ENCODE results near the gene BBOF1. TPM values are rescaled to one million over a fixed set of nuclear protein-coding genes. Genes with fewer than 3 reads are reported as not detected.

Gene BBOF1
- total and polyA plus RNA-seq, 2 donors (not counting 3 experiments of a cell fraction or from before 2014, with no cell fraction given), result 0.63 to 2.3 TPM

DNA sequence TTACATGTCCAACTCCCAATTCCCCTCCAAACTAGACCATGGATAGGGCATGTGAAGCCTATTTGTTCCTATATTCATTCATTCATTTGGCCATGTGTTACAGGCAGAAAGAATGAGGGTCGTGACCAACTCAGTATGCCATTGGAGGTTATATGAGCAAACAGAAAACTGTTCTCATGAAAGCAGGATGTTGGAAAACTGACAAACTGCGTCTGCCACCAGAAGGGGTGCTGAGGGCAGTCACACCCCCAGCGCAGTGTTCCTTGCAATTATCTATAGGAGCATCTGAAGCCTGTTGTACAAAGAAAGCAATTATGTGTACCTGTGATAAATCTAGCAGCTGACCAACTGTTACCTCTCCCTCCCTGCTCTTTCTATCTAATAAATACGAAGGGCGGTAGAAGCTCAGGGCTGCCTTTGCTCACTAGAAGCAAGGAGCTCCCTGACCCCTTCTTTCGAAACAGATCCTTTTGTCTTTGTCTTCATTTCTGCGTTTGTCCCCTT is 21.2 kb upstream of the BBOF1 start:
- Histone ChIP-seq H3K27ac (ENCODE audit: insufficient read depth, low read depth, low read length) (no peak overlapping the region), H3K4me2 (ENCODE audit: insufficient read depth, low read length) (no peak overlapping the region), H4K20me1 (replicated peaks; ENCODE audit: control insufficient read depth, extremely low read depth, insufficient read depth, low read length) (no peaks in the 10 kb centered on the region), H3K36me3 (ENCODE audit: control insufficient read depth in 2 of 2, extremely low read depth in 1 of 2, insufficient read depth in 2 of 2, low read length in 2 of 2) (no peaks in the 10 kb centered on the region), H3K4me3 (replicated peaks in 1 of 3; ENCODE audit: insufficient read depth in 1 of 3, low read depth in 1 of 3, low read length in 3 of 3) (no peak overlapping the region), H3K27me3 (ENCODE audit: control insufficient read depth in 2 of 2, insufficient read depth in 2 of 2, low read length in 2 of 2) (no peaks in the 10 kb centered on the region), H2AFZ (ENCODE audit: low read depth, low read length) (no peak overlapping the region), H3K9ac (replicated peaks; ENCODE audit: extremely low read depth, insufficient read depth, low read length) (no peak overlapping the region), H3K9me3 (replicated peaks; ENCODE audit: control insufficient read depth, insufficient read depth, low read length) (no peaks in the 10 kb centered on the region), H3K9me1 (replicated peaks; ENCODE audit: control insufficient read depth, extremely low read depth, insufficient read depth, low read length) (no peaks in the 10 kb centered on the region), H3K4me1 (ENCODE audit: control insufficient read depth, extremely low read depth, insufficient read depth, low read length) (no peaks in the 10 kb centered on the region), H3K79me2 (ENCODE audit: control insufficient read depth, insufficient read depth, low read length) (no peaks in the 10 kb centered on the region)
- POLR2A ChIA-PET, result no interaction called here
- no TSS peak for BruUV-seq (replicated peaks)
- no peak for TF ChIP-seq POLR2AphosphoS5 (IDR thresholded peaks at IDR 0.05; ENCODE audit: insufficient read depth, low read depth, low read length)
- TF ChIP-seq, protein P1, sequence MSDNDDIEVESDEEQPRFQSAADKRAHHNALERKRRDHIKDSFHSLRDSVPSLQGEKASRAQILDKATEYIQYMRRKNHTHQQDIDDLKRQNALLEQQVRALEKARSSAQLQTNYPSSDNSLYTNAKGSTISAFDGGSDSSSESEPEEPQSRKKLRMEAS (IDR thresholded peaks at IDR 0.05; ENCODE audit: insufficient read depth, insufficient read length), result no peak
- no peak for TF ChIP-seq JUN (IDR thresholded peaks at IDR 0.05; ENCODE audit: borderline replicate concordance, insufficient read depth, insufficient read length, low read depth)
- no peak for TF ChIP-seq MYC (IDR thresholded peaks at IDR 0.05; ENCODE audit: low read depth, low read length)
- no peak for TF ChIP-seq POLR2A (IDR thresholded peaks at IDR 0.05; ENCODE audit: low read depth, low read length)
- TF ChIP-seq FOS (IDR thresholded peaks at IDR 0.05; ENCODE audit: borderline replicate concordance, insufficient read depth, low read length), result no peak
- TF ChIP-seq EZH2 (IDR thresholded peaks at IDR 0.05; ENCODE audit: borderline replicate concordance, low read depth, low read length, severe bottlenecking), result no peak
- no peak for TF ChIP-seq GATA2 (IDR thresholded peaks at IDR 0.05; ENCODE audit: insufficient read depth, insufficient read length, low read depth, low read length)
- TF ChIP-seq, protein P2, sequence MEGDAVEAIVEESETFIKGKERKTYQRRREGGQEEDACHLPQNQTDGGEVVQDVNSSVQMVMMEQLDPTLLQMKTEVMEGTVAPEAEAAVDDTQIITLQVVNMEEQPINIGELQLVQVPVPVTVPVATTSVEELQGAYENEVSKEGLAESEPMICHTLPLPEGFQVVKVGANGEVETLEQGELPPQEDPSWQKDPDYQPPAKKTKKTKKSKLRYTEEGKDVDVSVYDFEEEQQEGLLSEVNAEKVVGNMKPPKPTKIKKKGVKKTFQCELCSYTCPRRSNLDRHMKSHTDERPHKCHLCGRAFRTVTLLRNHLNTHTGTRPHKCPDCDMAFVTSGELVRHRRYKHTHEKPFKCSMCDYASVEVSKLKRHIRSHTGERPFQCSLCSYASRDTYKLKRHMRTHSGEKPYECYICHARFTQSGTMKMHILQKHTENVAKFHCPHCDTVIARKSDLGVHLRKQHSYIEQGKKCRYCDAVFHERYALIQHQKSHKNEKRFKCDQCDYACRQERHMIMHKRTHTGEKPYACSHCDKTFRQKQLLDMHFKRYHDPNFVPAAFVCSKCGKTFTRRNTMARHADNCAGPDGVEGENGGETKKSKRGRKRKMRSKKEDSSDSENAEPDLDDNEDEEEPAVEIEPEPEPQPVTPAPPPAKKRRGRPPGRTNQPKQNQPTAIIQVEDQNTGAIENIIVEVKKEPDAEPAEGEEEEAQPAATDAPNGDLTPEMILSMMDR (IDR thresholded peaks at IDR 0.05; ENCODE audit: extremely low read depth in 1 of 2, insufficient read depth in 1 of 2, low read depth in 1 of 2, low read length in 2 of 2), result no peak
- CTCF ChIA-PET, result interaction anchor here (0.5 to 0.6 kb wide), 2 partner anchors 29 to 34 kb away, joined by 3 read pairs; no protein-coding TSS in a partner anchor
- FAIRE-seq, result no peak
- intact Hi-C loops (cut with micrococcal nuclease), result no loop called here
- dilution Hi-C loops (cut with MboI; ENCODE audit: extremely low pct_ligation_motif_present, low sequenced_read_pairs), result no loop called here
- no peak for DNase-seq (ENCODE audit: low read depth, low spot score)

Data from endothelial cell of umbilical vein (primary cell).